ENCODE data around the gene CD300A. TPM values are rescaled to one million over a fixed set of nuclear protein-coding genes. Genes with fewer than 3 reads are reported as not detected.

CD300A gene
- total RNA-seq, 2 experiments from 2014 or later, result 2.2 to 2.4 TPM

DNA sequence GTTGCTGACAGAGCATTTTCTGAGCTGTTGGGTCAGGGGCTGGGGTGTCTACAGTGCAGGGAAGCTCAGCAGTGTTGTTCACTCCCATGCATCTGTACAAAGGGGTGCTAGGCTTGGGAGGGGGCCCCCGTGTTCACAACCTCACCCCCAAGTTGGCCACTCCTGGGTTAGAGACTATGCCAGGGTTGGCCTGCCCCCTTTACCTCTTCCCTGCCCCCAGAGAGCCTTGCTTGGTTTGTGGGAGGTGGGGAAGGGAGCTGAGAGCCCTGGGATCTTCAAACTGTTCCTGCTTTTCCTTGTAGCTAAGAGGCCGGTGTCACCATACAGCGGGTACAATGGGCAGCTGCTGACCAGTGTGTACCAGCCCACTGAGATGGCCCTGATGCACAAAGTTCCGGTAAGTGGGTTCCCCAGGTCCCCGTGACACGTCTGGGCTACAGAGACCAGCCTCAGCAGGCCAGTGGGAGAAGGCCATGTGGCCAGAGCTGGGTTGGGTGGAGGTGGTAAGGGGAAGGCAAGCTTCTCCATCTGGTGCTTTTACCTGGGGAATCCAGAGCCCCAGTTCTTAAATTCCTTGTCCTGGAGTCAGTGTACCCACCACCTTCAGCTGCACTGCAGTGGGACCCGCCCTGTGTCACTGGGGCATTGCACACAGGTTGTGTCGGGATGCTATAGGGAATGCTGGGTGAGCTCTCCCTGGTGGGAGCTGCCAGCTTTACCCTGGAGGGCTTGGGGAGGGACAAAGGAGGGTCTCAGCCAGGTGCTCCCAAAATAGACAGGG is 22.7 kb upstream of the CD300A start:
- peaks cover 11% of the 10 kb centered on the region for H3K9me3 Mint-ChIP-seq
- ATAC-seq (no peak), DNase-seq (no peak)
- intact Hi-C loops (cut with micrococcal nuclease), result no loop called here
- TF ChIP-seq, protein P1, sequence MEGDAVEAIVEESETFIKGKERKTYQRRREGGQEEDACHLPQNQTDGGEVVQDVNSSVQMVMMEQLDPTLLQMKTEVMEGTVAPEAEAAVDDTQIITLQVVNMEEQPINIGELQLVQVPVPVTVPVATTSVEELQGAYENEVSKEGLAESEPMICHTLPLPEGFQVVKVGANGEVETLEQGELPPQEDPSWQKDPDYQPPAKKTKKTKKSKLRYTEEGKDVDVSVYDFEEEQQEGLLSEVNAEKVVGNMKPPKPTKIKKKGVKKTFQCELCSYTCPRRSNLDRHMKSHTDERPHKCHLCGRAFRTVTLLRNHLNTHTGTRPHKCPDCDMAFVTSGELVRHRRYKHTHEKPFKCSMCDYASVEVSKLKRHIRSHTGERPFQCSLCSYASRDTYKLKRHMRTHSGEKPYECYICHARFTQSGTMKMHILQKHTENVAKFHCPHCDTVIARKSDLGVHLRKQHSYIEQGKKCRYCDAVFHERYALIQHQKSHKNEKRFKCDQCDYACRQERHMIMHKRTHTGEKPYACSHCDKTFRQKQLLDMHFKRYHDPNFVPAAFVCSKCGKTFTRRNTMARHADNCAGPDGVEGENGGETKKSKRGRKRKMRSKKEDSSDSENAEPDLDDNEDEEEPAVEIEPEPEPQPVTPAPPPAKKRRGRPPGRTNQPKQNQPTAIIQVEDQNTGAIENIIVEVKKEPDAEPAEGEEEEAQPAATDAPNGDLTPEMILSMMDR (IDR thresholded peaks at IDR 0.05), result no peak
- H3K4me3 Mint-ChIP-seq, result no peak overlapping the region
- H3K27me3 Mint-ChIP-seq, result peaks cover 1% of the 10 kb centered on the region
- H3K36me3 Mint-ChIP-seq (ENCODE audit: low read depth), result peaks cover 3% of the 10 kb centered on the region
- ChIA-PET POLR2A (no interaction called here), CTCF (interaction anchor here (1.0 to 2.8 kb wide), 7 partner anchors 10 to 422 kb away, joined by 3 to 16 read pairs (median 4); no protein-coding TSS in a partner anchor)
- peaks cover 7% of the 10 kb centered on the region for H3K4me1 Mint-ChIP-seq (ENCODE audit: low read depth)
- H3K27ac Mint-ChIP-seq, result no peak overlapping the region

DNA sequence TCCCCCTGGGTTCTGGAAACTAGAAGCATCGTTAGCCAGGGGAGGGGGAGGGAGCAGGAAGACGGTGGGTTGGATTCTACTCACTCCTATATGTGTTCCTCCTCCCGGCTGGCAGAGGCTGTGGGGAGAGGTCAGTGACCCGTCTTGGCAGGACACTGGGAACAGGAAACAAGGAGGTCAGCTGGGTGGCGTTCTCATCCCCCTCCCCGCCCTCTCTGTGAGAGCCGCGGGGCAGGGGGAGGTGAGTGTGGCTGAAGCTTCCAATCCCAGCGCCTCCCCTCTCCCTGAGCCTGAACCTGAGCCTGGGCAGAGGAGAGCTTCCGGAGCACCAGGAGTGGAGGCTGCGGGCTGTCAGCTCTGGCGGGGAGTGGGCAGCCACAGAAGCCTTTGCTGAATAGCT is 22.0 kb upstream of the CD300A start:
- peaks cover 5% of the 10 kb centered on the region for H3K9me3 Mint-ChIP-seq
- peaks cover 1% of the 10 kb centered on the region for H3K27me3 Mint-ChIP-seq
- H3K36me3 Mint-ChIP-seq (ENCODE audit: low read depth), result peaks cover 3% of the 10 kb centered on the region
- ChIA-PET POLR2A (no interaction called here), CTCF (interaction anchor here (0.9 to 2.8 kb wide), 7 partner anchors 9 to 421 kb away, joined by 3 to 16 read pairs (median 8); no protein-coding TSS in a partner anchor)
- no peak overlapping the region for H3K27ac Mint-ChIP-seq
- intact Hi-C loops (cut with micrococcal nuclease), result no loop called here
- TF ChIP-seq, protein P1 (IDR thresholded peaks at IDR 0.05), result no peak
- peaks cover 7% of the 10 kb centered on the region for H3K4me1 Mint-ChIP-seq (ENCODE audit: low read depth)
- H3K4me3 Mint-ChIP-seq, result no peak overlapping the region
- DNase-seq (no peak), ATAC-seq (no peak)

DNA sequence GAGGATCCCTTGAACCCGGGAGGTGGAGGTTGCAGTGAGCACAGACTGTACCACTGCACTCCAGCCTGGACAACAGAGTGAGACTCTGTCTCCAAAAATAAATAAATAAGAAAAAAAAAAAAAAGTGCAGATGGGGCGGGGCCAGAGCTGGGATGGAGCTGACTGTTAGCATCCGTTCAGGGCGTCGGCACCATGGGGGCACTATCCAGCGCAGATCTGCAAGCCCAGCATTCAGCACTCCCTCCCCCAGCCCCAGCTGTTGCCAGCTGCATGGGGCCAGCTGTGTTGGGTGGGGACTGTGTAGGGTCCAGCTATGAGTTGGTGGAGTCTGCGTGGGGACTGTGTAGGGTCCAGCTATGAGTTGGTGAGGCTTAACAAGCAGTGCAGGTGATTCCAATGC is 21.3 kb upstream of the CD300A start:
- no peak overlapping the region for H3K27ac Mint-ChIP-seq
- ChIA-PET POLR2A (no interaction called here), CTCF (interaction anchor here (0.9 to 2.8 kb wide), 5 partner anchors 8 to 347 kb away, joined by 4 to 16 read pairs (median 9); no protein-coding TSS in a partner anchor)
- H3K9me3 Mint-ChIP-seq, result peaks cover 3% of the 10 kb centered on the region
- TF ChIP-seq, protein P1 (IDR thresholded peaks at IDR 0.05), result no peak
- H3K36me3 Mint-ChIP-seq (ENCODE audit: low read depth), result peaks cover 3% of the 10 kb centered on the region
- ATAC-seq (no peak), DNase-seq (no peak)
- peaks cover 7% of the 10 kb centered on the region for H3K4me1 Mint-ChIP-seq (ENCODE audit: low read depth)
- H3K4me3 Mint-ChIP-seq, result no peak overlapping the region
- no peaks in the 10 kb centered on the region for H3K27me3 Mint-ChIP-seq
- intact Hi-C loops (cut with micrococcal nuclease), result no loop called here

DNA sequence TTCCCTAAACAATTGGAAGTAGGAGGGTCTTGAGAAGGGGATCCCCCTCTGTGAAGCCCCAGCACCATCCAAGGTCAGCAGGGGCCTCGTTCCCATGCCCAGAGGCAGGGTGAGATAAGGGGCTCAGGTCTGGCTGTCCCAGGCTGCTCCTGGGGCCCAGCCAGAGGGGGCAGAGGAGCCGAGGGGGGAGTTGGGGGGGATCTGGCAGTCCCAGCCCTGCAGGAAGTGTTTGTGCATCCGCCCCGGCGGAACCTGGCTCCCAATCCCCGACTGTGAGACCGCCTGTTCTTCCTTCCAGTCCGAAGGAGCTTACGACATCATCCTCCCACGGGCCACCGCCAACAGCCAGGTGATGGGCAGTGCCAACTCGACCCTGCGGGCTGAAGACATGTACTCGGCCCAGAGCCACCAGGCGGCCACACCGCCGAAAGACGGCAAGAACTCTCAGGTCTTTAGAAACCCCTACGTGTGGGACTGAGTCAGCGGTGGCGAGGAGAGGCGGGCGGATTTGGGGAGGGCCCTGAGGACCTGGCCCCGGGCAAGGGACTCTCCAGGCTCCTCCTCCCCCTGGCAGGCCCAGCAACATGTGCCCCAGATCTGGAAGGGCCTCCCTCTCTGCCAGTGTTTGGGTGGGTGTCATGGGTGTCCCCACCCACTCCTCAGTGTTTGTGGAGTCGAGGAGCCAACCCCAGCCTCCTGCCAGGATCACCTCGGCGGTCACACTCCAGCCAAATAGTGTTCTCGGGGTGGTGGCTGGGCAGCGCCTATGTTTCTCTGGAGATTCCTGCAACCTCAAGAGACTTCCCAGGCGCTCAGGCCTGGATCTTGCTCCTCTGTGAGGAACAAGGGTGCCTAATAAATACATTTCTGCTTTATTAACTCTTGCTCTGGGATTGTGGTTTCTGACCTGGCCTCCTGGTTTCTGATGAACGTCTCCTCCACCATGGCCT is 19.6 kb upstream of the CD300A start:
- intact Hi-C loops (cut with micrococcal nuclease), result no loop called here
- CTCF ChIA-PET, result no interaction called here
- ATAC-seq, result peak; percentile 84

More for the DNA sequence above, 19.6 kb upstream of the CD300A start:
- Mint-ChIP-seq H3K27me3 (no peaks in the 10 kb centered on the region), H3K9me3 (no peaks in the 10 kb centered on the region), H3K27ac (peak overlapping the region; percentile 59), H3K36me3 (ENCODE audit: low read depth) (no peaks in the 10 kb centered on the region), H3K4me3 (peak overlapping the region; percentile 17), H3K4me1 (ENCODE audit: low read depth) (peaks cover 7% of the 10 kb centered on the region)
- TF ChIP-seq, protein P1 (IDR thresholded peaks at IDR 0.05), result no peak
- POLR2A ChIA-PET, result no interaction called here
- peak; percentile 64 for DNase-seq

Measured in activated CD8-positive, alpha-beta T cell treated with anti-CD3 and anti-CD28 coated beads for 36 hours (primary cell).